ENCODE measurements around the gene ARHGAP45.

Gene ARHGAP45

GRCh38 chr19:1070576-1070930, 3.6 kb downstream of the ARHGAP45 start:
- no peak for DNase-seq (ENCODE audit: low read depth, low spot score)

GRCh38 chr19:1070931-1071791, 4.2 kb downstream of the ARHGAP45 start:
- no peak for DNase-seq (ENCODE audit: low read depth, low spot score)

GRCh38 chr19:1072371-1073015, 5.5 kb downstream of the ARHGAP45 start:
- DNase-seq (ENCODE audit: low read depth, low spot score), result no peak

- no peak for DNase-seq (ENCODE audit: low read depth, low spot score)
Measured at GRCh38 chr19:1073063-1073955, 6.3 kb downstream of the ARHGAP45 start.

GRCh38 chr19:1073956-1074517, 7.1 kb downstream of the ARHGAP45 start:
- DNase-seq (ENCODE audit: low read depth, low spot score), result no peak

GRCh38 chr19:1074544-1075283, 7.7 kb downstream of the ARHGAP45 start:
- DNase-seq (ENCODE audit: low read depth, low spot score), result no peak

- DNase-seq (ENCODE audit: low read depth, low spot score), result no peak
Measured at GRCh38 chr19:1076046-1076386, 9.0 kb downstream of the ARHGAP45 start.

GRCh38 chr19:1076951-1077350, 10.0 kb downstream of the ARHGAP45 start:
- no peak for DNase-seq (ENCODE audit: low read depth, low spot score)

- DNase-seq (ENCODE audit: low read depth, low spot score), result no peak
Measured at GRCh38 chr19:1079566-1080111, 12.7 kb downstream of the ARHGAP45 start.

GRCh38 chr19:1080360-1081161, 13.6 kb downstream of the ARHGAP45 start:
- DNase-seq (ENCODE audit: low read depth, low spot score), result no peak

GRCh38 chr19:1081301-1082164, 14.6 kb downstream of the ARHGAP45 start:
- DNase-seq (ENCODE audit: low read depth, low spot score), result no peak

- DNase-seq (ENCODE audit: low read depth, low spot score), result no peak
Measured at GRCh38 chr19:1082165-1082927, 15.4 kb downstream of the ARHGAP45 start.

- DNase-seq (ENCODE audit: low read depth, low spot score), result no peak
Measured at GRCh38 chr19:1082928-1083816, 16.2 kb downstream of the ARHGAP45 start.

GRCh38 chr19:1084024-1084868, 17.3 kb downstream of the ARHGAP45 start:
- no peak for DNase-seq (ENCODE audit: low read depth, low spot score)

GRCh38 chr19:1085053-1085658, 18.2 kb downstream of the ARHGAP45 start:
- no peak for DNase-seq (ENCODE audit: low read depth, low spot score)
